Cardiac muscle cell (in vitro differentiated cells and primary cell): ENCODE measurements around the gene RBPMS2. TPM values are rescaled to one million over a fixed set of nuclear protein-coding genes. Genes with fewer than 3 reads are reported as not detected.
"Not testable (repeated sequence)": the region's sequence is repeated elsewhere in the genome, so short reads cannot be mapped to it uniquely, and the experiment has no call there.

Source experiments
- DNase-seq, 2 donors: peaks; one replicate each; pipeline versions ENCODE4 v3.0.0 to v3.0.0-alpha.2; 2010 to 2017; ENCODE audit warnings: low read depth in 1 of 2, low spot score in 1 of 2
- H3K27ac ChIP-seq: fragments of 200-600 bp; sonication (generic); 2 replicates; pipeline ENCODE4 v1.5.1; 2016
- H3K27me3 ChIP-seq: fragments of 200-600 bp; sonication (generic); 2 replicates; pipeline ENCODE4 v1.6.0; 2016; ENCODE audit warnings: control low read depth
- H3K36me3 ChIP-seq: fragments of 200-600 bp; sonication (generic); 2 replicates; pipeline ENCODE4 v1.5.1; 2016; ENCODE audit warnings: control low read depth
- H3K4me1 ChIP-seq: fragments of 200-600 bp; sonication (generic); 2 replicates; pipeline ENCODE4 v1.8.1; 2017; ENCODE audit warnings: low read depth, mild to moderate bottlenecking, mixed run types
- H3K4me3 ChIP-seq: fragments of 200-600 bp; sonication (generic); 2 replicates; pipeline ENCODE4 v1.5.1; 2016; ENCODE audit warnings: mild to moderate bottlenecking
- H3K9me3 ChIP-seq: fragments of 200-600 bp; sonication (generic); 2 replicates; pipeline ENCODE4 v1.5.1; 2017; ENCODE audit warnings: low read depth, mild to moderate bottlenecking, control low read depth
- polyA plus RNA-seq: library from polyadenylated mRNA; unstranded; fragments of >200 nt; fragmentation: Nextera tagmentation; extraction: Ambion mirVana; gene quantifications from 2 replicates; pipeline ENCODE4 v1.2.1, GENCODE V29; 2016
- total RNA-seq: library from RNA; depleted of rRNA; stranded (reverse); fragments of >200 nt; gene quantifications from 2 replicates; pipeline ENCODE4 v1.2.3, GENCODE V29; 2016
- TF ChIP-seq, protein P1 (sequence below): IDR thresholded peaks from 2 replicates; pipeline ENCODE4 v1.5.1; 2012; ENCODE audit warnings: low read depth, mild to moderate bottlenecking, low read length

The RBPMS2 gene
- total and polyA plus RNA-seq, 2 experiments from 2014 or later, result 35.4 to 213 TPM

DNA sequence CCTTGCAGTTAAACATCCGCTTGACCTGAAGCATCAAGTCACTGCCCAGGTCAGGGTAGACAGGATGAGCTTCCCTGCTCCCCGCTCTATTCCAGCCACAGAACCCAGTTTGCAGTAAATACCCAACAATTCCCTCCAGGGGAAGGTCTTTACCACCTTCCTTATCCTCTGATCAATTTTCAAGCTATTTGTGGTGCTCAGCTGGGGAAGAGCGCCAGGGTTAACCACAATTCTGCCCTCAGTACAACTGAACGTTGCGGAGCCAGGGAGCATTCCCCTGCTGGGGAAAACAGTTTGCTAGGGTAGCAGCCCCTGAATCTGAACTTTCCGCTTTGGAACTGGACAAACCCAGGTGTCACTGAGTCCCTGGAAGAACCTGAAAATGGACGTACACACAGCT is 28.5 kb downstream of the RBPMS2 start:
- Histone ChIP-seq H3K9me3 (no peaks in the 10 kb centered on the region), H3K4me1 (peaks cover 14% of the 10 kb centered on the region), H3K4me3 (no peak overlapping the region), H3K27me3 (no peaks in the 10 kb centered on the region), H3K36me3 (peaks cover 21% of the 10 kb centered on the region), H3K27ac (peak overlapping the region; percentile 22)
- no peak for DNase-seq
- TF ChIP-seq, protein P1, sequence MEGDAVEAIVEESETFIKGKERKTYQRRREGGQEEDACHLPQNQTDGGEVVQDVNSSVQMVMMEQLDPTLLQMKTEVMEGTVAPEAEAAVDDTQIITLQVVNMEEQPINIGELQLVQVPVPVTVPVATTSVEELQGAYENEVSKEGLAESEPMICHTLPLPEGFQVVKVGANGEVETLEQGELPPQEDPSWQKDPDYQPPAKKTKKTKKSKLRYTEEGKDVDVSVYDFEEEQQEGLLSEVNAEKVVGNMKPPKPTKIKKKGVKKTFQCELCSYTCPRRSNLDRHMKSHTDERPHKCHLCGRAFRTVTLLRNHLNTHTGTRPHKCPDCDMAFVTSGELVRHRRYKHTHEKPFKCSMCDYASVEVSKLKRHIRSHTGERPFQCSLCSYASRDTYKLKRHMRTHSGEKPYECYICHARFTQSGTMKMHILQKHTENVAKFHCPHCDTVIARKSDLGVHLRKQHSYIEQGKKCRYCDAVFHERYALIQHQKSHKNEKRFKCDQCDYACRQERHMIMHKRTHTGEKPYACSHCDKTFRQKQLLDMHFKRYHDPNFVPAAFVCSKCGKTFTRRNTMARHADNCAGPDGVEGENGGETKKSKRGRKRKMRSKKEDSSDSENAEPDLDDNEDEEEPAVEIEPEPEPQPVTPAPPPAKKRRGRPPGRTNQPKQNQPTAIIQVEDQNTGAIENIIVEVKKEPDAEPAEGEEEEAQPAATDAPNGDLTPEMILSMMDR, result no peak

GRCh38 chr15:64746356-64746755 is 29.0 kb downstream of the RBPMS2 start:
- H3K9me3 ChIP-seq, result no peaks in the 10 kb centered on the region
- TF ChIP-seq, protein P1, result no peak
- H3K4me3 ChIP-seq, result no peak overlapping the region
- DNase-seq, result no peak
- H3K27me3 ChIP-seq, result no peaks in the 10 kb centered on the region
- peaks cover 14% of the 10 kb centered on the region for H3K4me1 ChIP-seq
- H3K27ac ChIP-seq, result no peak overlapping the region
- H3K36me3 ChIP-seq, result peaks cover 24% of the 10 kb centered on the region

- peaks cover 35% of the 10 kb centered on the region for H3K36me3 ChIP-seq
- TF ChIP-seq, protein P1, result no peak
- DNase-seq, result no peak
- H3K27me3 ChIP-seq, result no peaks in the 10 kb centered on the region
- no peak overlapping the region for H3K4me3 ChIP-seq
- H3K4me1 ChIP-seq, result no peaks in the 10 kb centered on the region
- H3K27ac ChIP-seq, result peak overlapping the region; percentile 31
- no peaks in the 10 kb centered on the region for H3K9me3 ChIP-seq
These were observed 31.7 kb downstream of the RBPMS2 start for GRCh38 chr15:64743691-64744090.

- H3K27ac ChIP-seq, result peak overlapping the region; percentile 31
- H3K9me3 ChIP-seq, result no peaks in the 10 kb centered on the region
- TF ChIP-seq, protein P1, result no peak
- H3K27me3 ChIP-seq, result no peaks in the 10 kb centered on the region
- no peak for DNase-seq
- no peaks in the 10 kb centered on the region for H3K4me1 ChIP-seq
- H3K36me3 ChIP-seq, result peaks cover 27% of the 10 kb centered on the region
- H3K4me3 ChIP-seq, result no peak overlapping the region
These were observed 32.5 kb downstream of the RBPMS2 start for GRCh38 chr15:64742921-64743320.

GRCh38 chr15:64742385-64742784 is 33.0 kb downstream of the RBPMS2 start:
- H3K27ac ChIP-seq, result peak overlapping the region; percentile 31
- H3K4me3 ChIP-seq, result no peak overlapping the region
- no peak for DNase-seq
- H3K4me1 ChIP-seq, result no peaks in the 10 kb centered on the region
- H3K36me3 ChIP-seq, result peaks cover 24% of the 10 kb centered on the region
- H3K9me3 ChIP-seq, result no peaks in the 10 kb centered on the region
- TF ChIP-seq, protein P1, result no peak
- no peaks in the 10 kb centered on the region for H3K27me3 ChIP-seq

DNA sequence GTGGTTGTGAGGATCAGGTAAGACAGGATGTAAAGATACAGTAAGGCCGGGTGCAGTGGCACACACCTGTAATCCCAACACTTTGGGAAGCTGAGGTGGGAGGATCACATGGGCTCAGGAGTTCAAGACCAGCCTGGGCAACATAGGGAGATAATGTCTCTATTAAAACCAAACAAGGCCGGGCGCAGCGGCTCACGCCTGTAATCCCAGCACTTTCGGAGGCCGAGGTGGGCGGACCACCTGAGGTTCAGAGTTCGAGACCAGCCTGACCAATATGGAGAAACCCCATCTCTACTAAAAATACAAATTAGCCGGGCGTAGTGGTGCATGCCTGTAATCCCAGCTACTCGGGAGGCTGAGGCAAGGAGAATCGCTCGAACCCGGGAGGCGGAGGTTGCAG is 33.7 kb downstream of the RBPMS2 start:
- H3K4me3 ChIP-seq, DNase-seq, H3K27ac ChIP-seq, H3K9me3 ChIP-seq, H3K4me1 ChIP-seq, H3K27me3 ChIP-seq: not testable (repeated sequence)
- H3K36me3 ChIP-seq, result peaks cover 24% of the 10 kb centered on the region
